CD4-positive, alpha-beta T cell treated with Interferon alpha-2 for 1 hour (primary cell): ENCODE measurements around the gene CYB561D2.
A peak's percentile ranks its signal among the peaks of the same experiment; 100 is the strongest.

Source experiments
- DNase-seq, 2 donors: peaks; one replicate each; pipeline ENCODE4 v3.0.0-alpha.2; 2020 to 2022

CYB561D2 gene

DNA sequence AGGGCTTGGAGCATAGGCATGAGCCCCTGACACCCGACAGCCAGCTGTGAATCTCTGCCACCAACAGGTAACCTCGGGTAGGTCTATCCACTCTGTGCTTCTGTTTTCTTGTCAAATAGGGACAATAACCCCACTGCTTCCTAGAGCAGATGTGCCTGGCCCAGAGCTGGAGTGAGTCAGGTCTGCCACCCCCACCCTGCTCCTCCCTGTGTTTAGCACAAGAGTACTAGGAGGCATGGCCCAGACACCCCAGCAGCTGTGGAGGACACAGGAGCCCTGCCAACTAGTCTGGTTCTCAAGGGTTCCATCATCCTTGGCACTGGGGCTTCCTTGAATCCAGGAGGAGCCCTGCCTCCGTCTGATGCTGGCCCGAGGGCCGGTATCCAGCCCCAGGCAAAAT is 42.4 kb downstream of the CYB561D2 start:
- no peak for DNase-seq

DNA sequence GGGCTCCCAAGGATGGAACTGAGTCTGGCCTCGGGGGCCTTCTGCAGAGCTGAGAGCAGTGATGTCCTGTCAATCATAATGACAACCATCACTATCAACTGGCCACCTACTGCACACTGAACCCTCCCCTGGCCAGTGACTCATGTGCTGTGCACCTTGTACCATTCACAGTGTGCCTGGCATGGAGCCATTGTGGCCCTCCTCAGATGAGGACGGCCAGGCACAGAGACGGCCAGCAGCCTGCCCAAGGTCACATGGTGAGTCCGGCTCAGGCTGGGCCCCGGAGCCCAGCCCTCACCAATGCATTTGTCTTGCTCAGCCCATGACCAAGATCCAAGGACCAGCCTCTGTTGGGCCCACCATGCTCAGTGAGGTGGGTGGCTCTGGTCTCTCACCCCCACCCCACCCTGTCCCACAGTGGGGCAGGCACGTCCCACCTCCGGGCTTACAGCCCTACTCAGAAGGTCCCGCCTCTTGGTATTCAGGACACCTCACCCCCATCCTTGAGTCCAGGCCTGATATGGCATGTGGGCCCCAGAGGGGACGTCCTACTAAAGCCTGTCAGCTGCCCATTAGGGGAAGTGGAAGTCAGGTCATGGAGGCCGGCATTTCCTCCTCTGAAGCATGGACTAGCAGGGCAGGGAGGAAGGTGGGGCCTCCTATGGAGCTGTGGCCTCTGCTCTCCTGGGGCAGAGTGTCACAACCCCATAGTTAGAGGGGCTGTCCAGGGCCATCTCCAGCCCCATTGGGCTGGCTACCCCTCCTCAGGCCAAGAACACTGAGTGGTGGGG is 44.6 kb downstream of the CYB561D2 start:
- peak; percentile 6 to 33 for DNase-seq

DNA sequence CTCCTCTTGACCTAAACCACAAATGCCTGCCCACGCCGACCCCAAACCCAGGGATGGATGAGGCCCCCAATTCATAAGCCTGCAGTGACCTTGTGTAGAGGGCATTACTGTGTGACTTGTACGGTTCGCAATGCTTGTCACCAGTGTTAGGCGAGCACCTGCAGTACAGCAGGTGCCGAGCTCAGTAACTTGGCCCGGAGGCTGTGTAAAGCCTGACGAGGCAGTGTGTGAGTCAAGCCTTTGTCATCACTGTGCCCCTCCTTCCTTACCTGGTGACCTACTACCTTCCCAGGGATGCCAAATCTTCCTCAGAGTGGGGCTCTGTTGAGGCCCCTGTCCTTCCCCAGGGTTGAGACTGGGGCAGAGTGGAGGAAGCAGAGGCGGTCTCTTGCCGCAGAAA is 45.8 kb downstream of the CYB561D2 start:
- no peak for DNase-seq

DNA sequence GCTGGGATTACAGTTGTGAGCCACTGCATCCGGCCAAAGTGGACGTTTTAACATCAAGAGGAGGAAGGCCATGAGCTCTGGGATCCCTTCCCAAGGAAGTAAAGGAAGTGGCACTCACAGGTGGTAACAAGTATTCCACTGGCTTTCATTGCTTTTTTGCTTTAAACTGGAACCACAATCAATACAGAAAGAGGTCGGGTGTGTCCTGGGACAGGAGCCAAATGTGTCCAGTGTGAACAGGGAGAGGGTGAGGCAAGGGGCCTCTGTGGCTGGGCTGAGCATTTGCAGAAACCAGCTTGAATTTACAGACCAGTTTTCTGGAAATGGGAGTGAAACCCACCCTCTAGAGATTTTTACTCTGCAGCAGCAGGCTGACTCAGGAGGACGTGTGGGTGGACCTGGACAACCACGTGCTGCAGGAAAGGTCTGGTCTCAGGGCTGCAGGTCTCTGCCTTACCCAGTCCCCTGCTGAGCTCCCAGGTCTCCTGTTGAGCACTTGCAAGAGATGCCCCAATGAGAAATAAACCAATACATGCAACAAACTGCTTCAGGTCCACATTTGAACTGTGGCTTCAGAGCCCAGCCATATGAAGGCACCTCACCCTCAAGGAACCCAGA is 51.4 kb downstream of the CYB561D2 start:
- DNase-seq: no peak
